NCI-H2196 (cell line): ENCODE data around the gene EFCAB13.
A peak's percentile ranks its signal among the peaks of the same experiment; 100 is the strongest.

Experiments
- DNase-seq: peaks from one replicate; lab custom pipeline; 2025; ENCODE audit not compliant: unreplicated experiment; lab: John Stamatoyannopoulos, UW

Gene EFCAB13

DNA sequence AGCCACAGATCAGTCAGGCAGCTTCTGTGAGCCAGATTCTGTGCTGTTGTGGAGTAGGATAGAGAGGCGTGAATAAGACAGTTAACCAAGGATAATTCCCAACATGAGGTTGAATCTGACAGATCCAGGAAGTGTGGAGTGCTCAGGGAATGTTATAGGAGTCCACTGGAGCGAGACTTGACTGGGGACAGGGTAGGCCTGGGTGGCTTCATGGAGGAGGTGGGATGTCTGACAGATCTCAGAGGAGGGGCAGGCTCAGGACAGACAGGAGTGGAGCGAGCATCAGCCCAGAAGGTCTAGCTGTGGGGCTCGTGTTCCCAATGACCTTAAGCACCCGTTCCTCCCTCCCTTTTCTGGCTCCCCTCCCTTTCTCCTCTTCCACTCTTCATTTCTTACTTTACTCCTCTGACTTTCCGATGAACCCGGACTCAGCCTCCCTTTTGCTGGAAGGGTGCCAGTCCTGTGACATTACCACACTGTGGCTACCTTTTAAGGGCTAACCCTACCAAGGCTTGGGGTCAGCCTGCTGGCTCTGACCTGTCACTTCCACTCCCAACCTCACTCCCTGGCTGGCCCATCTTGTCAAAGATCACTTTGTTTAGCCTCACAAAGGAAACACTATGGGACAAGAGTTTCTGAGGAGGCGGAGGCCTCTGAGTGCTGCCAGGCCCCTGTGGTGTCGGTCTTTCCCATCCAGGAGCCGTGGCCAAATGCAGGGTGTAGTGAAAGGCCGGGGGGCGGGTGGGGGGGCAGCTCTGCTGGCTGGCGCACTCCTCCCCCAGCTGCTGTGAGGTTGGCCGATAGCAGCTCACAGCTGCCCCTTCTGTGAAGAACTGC is 28.5 kb upstream of the EFCAB13 start:
- no peak for DNase-seq

DNA sequence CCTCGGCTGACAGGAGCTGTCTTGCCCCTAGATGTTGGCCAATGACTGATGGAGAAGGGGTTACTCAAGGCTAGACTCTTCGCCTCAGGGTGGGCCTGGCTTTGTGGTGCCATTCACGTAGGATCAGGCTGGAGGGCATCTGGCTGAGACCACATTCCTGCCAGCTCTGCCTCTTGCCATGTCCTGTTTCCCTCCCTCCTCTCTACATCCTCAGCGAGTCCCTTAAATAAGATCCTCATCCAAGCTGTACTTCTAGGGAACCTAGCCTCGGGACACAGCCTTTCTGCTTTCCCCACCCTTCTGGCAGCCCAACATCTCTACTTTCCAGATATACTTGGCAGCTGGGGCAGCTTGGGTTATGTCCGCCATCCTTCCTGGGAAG is 27.9 kb upstream of the EFCAB13 start:
- DNase-seq = no peak

DNA sequence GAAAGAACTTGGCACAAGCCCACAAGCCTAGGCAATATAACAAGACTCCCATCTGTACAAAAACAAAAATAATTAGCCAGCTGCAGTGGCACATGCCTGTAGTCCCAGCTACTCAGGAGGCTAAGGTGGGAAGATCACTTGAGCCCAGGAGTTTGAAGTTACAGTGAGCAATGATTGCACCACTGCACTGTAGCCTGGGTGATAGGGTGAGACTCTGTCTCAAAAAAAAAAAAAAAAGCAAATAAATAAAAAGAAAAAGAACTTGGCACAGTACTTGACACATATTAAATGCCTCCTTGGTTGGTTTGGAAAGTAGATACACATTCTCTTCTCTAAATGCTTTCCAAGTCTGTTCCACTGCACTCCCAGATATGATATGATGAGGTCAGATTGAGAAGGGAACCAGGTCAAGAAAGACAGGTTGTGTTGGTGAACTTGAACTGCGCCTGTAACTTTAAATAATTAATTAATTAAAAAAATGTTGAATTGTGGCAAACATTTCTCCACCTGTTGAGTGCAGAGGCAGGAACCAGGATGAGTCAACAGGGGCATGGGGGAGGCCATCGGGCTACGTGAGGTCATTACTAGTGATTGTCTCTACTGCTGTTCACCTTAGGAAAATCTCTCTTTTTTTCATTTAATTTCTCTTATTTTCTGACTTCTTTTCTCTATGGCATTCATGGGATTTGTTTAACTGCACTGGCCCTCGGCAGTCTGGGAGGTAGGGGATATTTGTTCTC is 25.9 kb upstream of the EFCAB13 start:
- no peak for DNase-seq

DNA sequence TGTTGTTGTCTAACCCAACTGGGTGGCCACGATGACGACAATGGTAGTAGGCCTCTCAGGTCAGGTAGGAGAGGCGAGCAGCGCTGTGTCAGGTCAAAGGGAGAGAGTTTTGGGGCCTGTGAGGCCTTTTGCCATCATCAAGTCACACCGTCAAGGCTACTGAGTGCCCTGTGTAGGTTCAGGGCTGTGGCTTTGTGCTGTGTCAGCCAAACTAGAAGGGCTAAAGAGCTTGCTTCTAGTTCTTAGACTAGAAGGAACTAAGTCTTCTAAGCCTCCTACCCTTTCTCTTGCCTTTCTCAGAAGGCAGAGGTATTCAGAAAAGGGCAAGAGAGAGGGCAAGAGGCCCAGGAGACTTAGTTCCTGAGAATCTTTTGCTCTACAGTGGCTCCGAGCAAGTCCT is 25.0 kb upstream of the EFCAB13 start:
- no peak for DNase-seq

DNA sequence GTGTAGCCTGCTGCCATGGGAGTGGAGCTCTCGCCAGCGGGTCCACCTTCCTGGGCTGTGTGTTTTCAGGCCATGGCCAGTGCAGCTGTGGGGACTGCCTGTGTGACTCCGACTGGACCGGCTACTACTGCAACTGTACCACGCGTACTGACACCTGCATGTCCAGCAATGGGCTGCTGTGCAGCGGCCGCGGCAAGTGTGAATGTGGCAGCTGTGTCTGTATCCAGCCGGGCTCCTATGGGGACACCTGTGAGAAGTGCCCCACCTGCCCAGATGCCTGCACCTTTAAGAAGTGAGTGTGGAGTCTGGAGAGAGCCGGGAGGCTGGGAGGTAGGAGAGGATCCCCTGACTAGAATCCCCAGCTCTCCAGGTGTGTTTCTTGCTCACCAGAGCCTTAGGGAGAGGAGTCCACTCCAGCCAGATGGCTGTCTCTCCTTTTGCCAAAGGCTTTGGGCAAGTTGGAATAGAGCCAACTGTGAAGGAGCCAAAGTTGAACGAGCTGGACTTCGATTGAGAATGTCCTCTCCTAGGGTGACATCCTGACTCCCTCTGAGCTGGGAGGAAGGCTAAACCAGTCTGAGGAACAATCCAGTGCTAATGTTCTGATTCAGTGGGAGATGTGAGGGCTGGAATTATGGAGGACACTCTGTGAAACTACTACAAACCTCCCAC is 24.4 kb upstream of the EFCAB13 start:
- DNase-seq = peak; percentile 32

DNA sequence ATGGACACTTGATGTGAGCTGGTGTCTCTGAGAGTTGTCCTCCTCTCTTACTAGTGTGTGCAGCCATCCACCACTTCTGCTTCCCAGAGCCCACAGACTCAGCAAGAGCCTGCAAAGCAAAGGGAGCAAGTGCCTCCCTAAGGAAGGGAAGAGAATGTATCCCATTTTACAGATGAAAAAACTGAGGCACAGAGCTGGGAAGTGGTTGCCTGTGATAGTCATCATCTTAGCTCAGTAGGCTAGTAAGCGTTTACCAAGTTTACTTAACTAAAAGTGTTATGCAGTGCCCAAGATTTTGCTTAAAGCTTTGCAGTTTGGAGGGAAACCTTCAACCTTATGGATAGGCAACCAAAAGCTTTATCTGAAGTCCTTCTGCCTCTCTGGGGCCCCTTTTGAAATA is 23.0 kb upstream of the EFCAB13 start:
- DNase-seq = no peak

DNA sequence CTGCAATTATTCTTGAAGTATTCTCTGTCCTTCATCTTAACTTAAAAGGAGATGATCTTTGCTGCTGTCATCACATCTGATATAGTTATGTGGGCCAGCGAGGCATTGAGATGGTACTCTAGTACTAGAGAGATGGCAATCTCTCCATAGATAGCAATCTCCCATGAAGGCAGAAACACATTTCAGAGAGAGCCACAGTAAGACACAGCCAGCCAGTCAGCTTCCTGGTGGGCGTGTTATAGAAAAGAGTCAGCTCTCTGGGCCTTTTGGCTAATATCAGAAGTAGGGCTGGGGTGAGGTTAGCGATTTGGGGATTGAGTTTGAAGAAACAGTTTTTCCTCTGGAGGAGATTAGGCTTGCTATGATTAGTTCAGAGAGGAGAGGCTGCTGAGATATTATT is 22.6 kb upstream of the EFCAB13 start:
- DNase-seq = no peak

DNA sequence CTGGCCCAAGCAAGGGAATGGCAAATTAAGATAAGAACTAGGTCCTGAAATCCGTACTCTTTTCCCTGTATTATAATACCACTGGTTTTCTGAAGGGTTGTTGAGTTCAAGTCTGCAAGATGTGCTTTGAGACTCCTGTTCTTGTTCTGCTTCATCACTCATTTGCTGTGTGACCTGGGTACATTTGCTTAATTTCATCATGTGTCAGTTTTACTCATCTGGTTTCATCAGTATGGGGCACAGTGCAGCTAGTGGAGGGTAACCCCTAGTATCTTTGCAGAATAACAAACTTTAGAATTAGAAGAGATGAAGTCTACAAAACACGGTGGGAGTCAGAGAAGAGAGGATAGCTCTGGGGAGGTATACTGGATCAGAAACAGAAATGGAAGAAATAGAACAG is 21.9 kb upstream of the EFCAB13 start:
- no peak for DNase-seq

DNA sequence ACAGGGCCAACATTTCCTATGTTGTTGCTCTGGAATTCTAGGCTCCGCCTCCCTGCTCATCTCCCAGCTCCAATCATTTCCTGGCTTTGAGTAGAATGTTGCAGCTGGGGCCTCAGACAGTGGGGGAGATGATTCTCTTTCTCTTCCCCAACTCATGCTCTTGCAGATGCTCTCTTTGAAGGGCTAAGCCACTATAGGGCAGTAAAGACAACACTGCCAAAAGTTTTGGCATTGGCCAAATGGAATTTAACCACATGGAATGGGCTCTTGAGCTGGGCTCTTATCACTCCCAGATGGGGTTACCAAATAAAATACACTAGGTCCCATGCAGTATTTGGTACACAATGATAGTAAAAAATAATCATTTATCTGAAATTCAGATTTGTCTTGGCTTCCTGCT is 19.6 kb upstream of the EFCAB13 start:
- DNase-seq = no peak

DNA sequence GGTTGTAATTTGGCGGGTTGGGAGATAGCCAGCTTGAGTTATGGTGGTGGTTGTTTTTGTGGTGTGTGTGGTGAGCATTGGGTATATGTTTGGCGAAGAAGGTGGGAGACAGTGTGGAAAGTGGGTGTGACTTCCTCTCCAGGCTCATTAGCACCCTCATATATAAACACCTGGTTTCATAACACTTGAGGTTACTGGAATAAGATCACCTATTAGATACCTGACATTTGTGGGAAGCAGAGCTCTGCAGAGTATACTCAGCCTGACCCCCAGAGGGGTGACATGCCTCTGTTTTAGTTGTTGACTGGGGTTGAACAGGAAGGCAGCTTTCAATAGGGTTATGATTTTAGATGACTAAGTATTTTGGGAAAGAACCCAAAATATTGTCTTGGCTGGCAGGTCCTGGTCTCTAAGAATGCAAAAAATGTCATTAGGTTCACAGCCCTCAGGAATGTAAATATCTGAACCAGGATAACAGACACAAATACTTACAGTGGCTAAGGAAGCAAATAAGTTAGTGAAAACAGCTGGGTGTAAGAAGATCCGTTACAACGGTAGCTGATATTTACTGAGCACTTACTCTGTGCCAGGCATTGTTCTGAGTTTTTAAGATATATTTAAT is 18.3 kb upstream of the EFCAB13 start:
- DNase-seq = peak; percentile 25

DNA sequence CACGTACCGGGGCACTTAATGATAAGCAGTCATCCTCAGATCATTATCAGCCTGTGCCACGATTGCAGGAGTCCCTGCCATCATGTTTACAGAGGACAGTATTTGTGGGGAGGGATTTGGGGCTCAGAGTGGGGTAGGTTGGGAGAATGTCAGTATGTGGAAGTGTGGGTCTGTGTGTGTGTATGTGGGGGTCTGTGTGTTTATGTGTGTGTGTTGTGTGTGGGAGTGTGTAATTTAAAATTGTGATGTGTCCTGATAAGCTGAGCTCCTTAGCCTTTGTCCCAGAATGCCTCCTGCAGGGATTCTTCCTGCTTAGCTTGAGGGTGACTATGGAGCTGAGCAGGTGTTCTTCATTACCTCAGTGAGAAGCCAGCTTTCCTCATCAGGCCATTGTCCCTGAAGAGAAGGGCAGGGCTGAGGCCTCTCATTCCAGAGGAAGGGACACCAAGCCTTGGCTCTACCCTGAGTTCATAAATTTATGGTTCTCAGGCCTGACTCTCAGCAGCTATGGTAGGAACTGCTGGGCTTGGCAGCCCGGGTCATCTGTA is 13.5 kb upstream of the EFCAB13 start:
- DNase-seq = no peak

DNA sequence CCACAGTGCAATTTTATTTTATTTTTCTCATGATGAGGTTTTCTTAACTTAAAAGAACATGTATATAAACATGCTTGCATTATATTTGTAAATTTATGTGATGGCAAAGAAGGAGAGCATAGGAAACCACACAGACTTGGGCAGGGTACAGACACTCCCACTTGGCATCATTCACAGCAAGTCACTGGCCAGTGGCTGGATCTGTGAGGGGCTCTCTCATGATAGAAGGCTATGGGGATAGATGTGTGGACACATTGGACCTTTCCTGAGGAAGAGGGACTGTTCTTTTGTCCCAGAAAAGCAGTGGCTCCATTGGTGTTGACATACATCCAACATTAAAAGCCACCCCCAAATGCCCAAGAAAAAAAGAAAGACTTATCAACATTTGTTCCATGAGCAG is 12.3 kb upstream of the EFCAB13 start:
- no peak for DNase-seq

DNA sequence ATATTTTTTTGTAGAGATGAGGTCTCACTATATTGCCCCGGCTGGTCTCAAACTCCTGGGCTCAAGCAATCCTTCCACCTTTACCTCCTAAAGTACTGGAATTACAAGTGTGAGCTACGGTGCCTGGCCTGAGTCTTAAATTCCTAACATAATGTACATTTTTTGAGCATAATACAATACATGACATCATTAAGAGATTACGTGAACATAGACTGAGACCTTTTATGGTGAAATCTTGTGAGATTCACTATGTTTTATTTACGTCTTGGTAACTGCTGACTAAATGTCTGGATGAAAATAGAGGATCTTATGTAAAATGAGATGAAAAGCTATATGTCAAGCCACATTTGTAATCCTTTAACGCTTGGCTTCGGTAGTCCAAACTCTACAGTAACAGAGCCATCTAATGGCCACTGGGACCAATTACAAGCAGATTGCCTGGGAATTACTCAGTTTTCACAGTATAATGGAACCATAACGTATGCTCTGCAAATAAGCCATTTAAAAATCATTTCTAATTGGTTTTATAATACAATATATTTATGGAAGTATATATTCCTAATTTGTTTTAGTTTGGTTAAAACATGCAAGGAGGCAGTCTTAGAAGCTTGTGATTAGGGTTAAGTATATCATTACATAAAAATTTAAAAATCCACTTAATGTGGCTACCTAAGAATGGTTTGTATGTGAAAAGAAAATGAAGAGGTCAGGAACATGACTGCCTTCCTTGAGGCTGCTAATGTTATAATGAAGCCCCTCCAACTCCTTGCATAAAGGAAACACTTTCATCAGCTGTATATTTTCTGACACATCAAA is 8.1 kb upstream of the EFCAB13 start:
- DNase-seq = peak; percentile 70

DNA sequence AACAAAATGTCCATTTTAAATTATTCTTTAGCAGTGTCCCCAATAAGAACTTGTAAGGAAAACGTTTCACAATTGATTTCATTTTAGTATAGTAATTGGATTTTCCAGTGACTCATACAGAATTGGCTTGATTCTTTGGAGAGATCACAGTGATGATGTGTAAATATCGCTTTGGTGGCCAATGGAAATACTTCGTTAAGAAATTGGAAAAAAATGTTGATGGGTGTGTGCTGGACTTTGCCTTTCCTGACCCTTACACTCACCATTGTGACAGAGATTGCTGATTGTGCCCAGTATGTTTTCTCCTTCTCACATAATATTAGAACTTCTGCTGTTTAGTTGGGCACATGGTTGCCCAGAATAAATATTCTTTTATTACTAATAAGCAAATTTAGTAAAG is 7.4 kb upstream of the EFCAB13 start:
- no peak for DNase-seq

DNA sequence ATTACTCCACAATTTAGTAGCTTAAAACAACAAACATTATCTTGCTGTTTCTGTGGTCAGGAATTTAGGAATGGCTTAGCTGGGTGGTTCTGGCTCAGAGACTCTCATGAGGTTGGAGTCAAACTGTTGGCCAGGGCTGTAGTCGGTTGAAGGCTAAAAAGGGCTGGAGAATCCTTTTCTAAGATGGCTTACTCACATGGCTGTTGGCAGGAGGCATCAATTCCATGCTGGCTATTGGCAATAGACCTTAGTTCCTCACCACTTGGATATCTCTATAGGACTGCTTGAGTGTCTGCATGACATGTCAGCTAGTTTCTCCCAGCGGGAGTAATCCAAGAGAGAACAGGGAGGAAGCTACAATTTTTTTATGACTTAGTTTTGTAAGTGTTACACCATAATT is 6.6 kb upstream of the EFCAB13 start:
- no peak for DNase-seq

DNA sequence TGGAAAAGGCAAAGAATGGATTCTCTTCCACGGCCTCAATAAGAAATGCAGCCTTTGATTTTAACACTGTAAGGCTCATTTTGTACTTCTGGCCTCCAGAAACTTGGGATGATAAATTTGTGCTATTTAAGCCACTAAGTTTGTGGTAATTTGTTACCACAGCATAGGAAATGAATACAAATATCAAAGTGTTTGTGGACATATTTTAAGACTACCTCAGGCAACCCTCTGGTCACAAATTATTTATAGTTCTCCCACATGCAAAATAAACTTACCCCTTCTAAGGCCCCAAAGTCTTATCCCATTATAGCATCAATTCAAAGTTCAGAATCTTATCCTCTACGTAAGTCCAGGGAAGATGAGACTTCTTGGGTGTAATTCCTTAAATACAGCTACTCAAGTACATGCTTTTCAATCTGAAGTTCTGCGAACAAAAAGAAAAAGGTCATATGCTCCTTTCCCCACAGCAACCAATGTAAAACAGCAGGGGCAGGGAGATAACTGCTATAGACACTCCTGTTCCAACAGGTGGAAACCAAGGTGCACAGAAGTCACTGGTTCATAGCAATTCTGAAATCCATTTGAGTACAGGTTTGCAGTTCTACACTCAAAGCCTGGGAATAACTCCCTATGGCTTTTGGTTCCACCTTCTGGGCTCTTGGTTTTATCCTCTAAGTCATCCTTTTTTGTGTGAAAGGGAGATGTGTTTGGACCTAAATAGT is 5.4 kb upstream of the EFCAB13 start:
- no peak for DNase-seq

DNA sequence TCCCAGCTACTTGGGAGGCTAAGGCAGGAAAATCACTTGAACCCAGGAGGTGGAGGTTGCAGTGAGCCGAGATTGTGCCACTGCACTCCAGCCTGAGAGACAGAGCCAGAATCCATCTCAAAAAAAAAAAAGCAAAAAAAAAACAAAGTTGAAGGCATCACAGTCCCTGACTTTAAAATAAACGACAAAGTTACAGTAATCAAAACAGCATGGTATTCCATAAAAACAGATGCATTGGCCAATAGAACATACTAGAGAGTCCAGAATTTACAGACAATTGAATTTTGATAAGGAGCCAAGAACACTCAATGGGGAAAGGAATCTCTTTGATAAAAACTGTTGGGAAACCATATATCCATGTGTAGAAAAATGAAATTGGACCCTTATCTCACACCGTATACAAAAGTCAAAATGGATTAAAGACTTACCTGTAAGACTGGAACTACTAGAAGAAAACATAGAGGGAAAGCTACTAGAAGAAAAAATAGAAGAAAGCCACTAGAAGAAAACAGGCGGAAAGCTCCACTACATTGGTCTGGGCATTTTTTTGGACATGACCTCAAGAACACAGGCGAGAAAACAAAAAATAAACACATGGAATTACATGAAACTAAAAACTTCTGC is 2.8 kb upstream of the EFCAB13 start:
- no peak for DNase-seq

DNA sequence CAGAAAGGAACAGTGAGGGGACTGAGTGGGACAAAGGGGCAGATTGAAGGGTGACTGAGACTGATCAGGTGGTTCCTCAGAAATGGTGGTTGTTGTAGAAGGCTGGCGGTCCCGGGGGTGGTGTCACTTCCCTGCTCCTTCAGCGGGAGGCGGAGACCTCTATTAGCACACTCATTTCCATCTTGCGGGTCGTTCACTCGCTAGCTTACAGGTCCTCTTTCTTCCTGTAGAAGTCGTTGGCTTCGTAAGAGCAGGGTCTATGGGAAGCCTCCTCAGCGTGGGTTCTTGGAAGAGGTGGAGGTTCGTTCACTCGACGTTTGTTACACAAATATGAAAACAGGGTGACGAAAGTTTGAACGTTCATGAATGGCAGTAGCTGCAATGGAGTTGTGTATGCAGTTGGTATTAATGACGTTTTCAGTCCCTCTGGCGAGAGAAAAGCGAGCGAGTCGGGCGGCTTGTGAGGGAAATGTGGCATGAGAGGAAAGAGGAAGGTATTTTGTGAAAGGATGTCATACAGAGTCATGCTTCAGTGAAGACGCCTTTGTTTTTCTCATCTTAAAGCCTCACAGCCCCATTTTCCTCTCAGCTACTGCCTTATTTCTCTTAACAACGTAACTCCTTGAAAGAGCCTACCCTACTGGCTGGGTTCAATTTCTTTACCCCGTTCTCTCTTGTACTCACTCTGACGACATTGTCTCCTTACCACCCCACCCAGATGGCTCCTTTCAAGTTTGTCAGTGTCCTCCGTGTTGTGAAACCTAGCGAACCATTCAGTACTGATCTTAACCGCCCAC is 667 bp downstream of the EFCAB13 start:
- DNase-seq = peak; percentile 69

DNA sequence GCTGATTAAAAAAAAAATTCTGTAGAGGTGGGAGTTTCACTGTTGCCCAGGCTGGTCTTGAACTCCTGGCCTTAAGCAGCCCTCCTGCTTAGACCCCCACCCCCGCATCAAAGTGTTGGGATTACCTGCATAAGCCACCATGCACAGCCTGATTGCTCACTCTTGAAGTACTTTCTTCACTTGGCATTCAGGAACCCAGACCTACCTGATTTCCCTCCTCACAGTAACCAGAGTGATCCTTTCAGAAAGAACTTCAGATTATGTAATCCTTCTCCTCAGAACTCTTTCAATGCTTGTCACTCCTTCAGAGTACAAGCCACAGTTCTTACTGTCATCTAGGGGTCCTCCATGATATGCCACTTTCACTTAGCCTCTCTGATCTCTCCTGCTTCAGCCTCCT is 1.4 kb downstream of the EFCAB13 start:
- no peak for DNase-seq
